MM.1S (cell line): Measurements from ENCODE around the gene GRB10.

Experiments used
- DNase-seq: peaks from one replicate; pipeline ENCODE4 v3.0.0-alpha.2; 2015
- H2AFZ ChIP-seq: fragments of 300-600 bp; sonication (generic); 2 replicates; pipeline ENCODE4 v1.6.0; 2016; ENCODE audit warnings: antibody characterized with exemption, low read length
- H3F3A ChIP-seq: fragments of 300-600 bp; sonication (generic); 2 replicates; pipeline ENCODE4 v1.6.1; 2016; ENCODE audit warnings: mild to moderate bottlenecking, antibody characterized with exemption, low read length, moderate library complexity, mixed read lengths; ENCODE audit not compliant: insufficient read depth
- H3K27ac ChIP-seq: fragments of 300-600 bp; sonication (generic); 2 replicates; pipeline ENCODE4 v1.5.1; 2016; ENCODE audit warnings: mild to moderate bottlenecking, low read length
- H3K27me3 ChIP-seq: fragments of 300-600 bp; sonication (generic); replicated peaks from 2 replicates; pipeline ENCODE4 v1.6.0; 2016; ENCODE audit warnings: low read length; ENCODE audit not compliant: insufficient read depth
- H3K36me3 ChIP-seq: fragments of 300-600 bp; sonication (generic); replicated peaks from 2 replicates; pipeline ENCODE4 v1.6.1; 2016; ENCODE audit warnings: mild to moderate bottlenecking, low read length, mixed read lengths; ENCODE audit not compliant: insufficient read depth
- H3K4me1 ChIP-seq: fragments of 300-600 bp; sonication (generic); 2 replicates; pipeline ENCODE4 v1.6.1; 2016; ENCODE audit warnings: low read length, mixed read lengths
- H3K4me2 ChIP-seq: fragments of 300-600 bp; sonication (generic); 2 replicates; pipeline ENCODE4 v1.6.0; 2016; ENCODE audit warnings: low read depth, low read length
- H3K4me3 ChIP-seq: fragments of 300-600 bp; sonication (generic); 2 replicates; pipeline ENCODE4 v1.5.1; 2016; ENCODE audit warnings: low read length, mixed read lengths
- H3K79me2 ChIP-seq: fragments of 300-600 bp; sonication (generic); 2 replicates; pipeline ENCODE4 v1.6.1; 2016; ENCODE audit warnings: mixed run types, low read length, mixed read lengths
- H3K9ac ChIP-seq: fragments of 300-600 bp; sonication (generic); 2 replicates; pipeline ENCODE4 v1.6.1; 2016; ENCODE audit warnings: low read length, mixed read lengths
- H3K9me2 ChIP-seq: fragments of 300-600 bp; sonication (generic); replicated peaks from 2 replicates; pipeline ENCODE4 v1.6.1; 2016; ENCODE audit warnings: mild to moderate bottlenecking, low read length, mixed read lengths; ENCODE audit not compliant: insufficient read depth
- H3K9me3 ChIP-seq: fragments of 300-600 bp; sonication (generic); replicated peaks from 2 replicates; pipeline ENCODE4 v1.6.1; 2016; ENCODE audit warnings: mild to moderate bottlenecking, low read length, mixed read lengths; ENCODE audit not compliant: insufficient read depth
- H4K20me1 ChIP-seq: fragments of 300-600 bp; sonication (generic); 2 replicates; pipeline ENCODE4 v1.6.1; 2016; ENCODE audit warnings: mild to moderate bottlenecking, low read length, moderate library complexity, mixed read lengths; ENCODE audit not compliant: insufficient read depth
- CTCF ChIP-seq: fragments of 300-600 bp; sonication (generic); IDR thresholded peaks from 2 replicates; pipeline ENCODE4 v1.5.1; 2016; ENCODE audit warnings: antibody characterized with exemption, low read length, mixed read lengths
- EZH2 ChIP-seq: fragments of 300-600 bp; sonication (generic); optimal IDR thresholded peaks from 2 replicates; pipeline ENCODE3; 2017; ENCODE audit warnings: low read depth, mild to moderate bottlenecking, antibody characterized with exemption, low read length, mixed read lengths
- EZH2phosphoT487 ChIP-seq: fragments of 300-600 bp; sonication (generic); IDR thresholded peaks from 2 replicates; pipeline ENCODE4 v1.6.1; 2018; ENCODE audit warnings: antibody characterized with exemption, low read length

The GRB10 gene

GRCh38 chr7:50591480-50592438 lies 190.9 kb downstream of the GRB10 start:
- no peak overlapping the region for H3K9ac ChIP-seq
- no peaks in the 10 kb centered on the region for H3K27me3 ChIP-seq
- H2AFZ ChIP-seq: no peak overlapping the region
- H3K9me3 ChIP-seq: no peaks in the 10 kb centered on the region
- no peak overlapping the region for H3K27ac ChIP-seq
- H3F3A ChIP-seq: no peaks in the 10 kb centered on the region; the same call in 1 of the 2 replicates
- no peak for DNase-seq
- H3K4me3 ChIP-seq: no peak overlapping the region
- TF ChIP-seq CTCF: no peak
- TF ChIP-seq EZH2: no peak
- no peak for TF ChIP-seq EZH2phosphoT487
- H3K79me2 ChIP-seq: no peaks in the 10 kb centered on the region
- no peak overlapping the region for H3K4me2 ChIP-seq
- no peaks in the 10 kb centered on the region for H3K36me3 ChIP-seq
- H3K4me1 ChIP-seq: peaks cover 11% of the 10 kb centered on the region; the same call in 1 of the 2 replicates
- no peaks in the 10 kb centered on the region for H4K20me1 ChIP-seq
- H3K9me2 ChIP-seq: no peaks in the 10 kb centered on the region

- Histone ChIP-seq H3K4me3 (no peak overlapping the region), H2AFZ (no peak overlapping the region), H3K27me3 (no peaks in the 10 kb centered on the region), H3K4me2 (no peak overlapping the region), H3K79me2 (no peaks in the 10 kb centered on the region), H3K9me3 (no peaks in the 10 kb centered on the region), H3K27ac (no peak overlapping the region), H3K36me3 (no peaks in the 10 kb centered on the region), H3K9ac (no peak overlapping the region), H3F3A (no peaks in the 10 kb centered on the region; the same call in 1 of the 2 replicates), H3K4me1 (peaks cover 11% of the 10 kb centered on the region; the same call in 1 of the 2 replicates), H4K20me1 (no peaks in the 10 kb centered on the region), H3K9me2 (no peaks in the 10 kb centered on the region)
- no peak for TF ChIP-seq EZH2phosphoT487
- no peak for TF ChIP-seq EZH2
- no peak for TF ChIP-seq CTCF
- no peak for DNase-seq
These were observed 191.6 kb downstream of the GRB10 start for GRCh38 chr7:50591098-50591479.

- no peak for DNase-seq
- H3K4me2 ChIP-seq: no peak overlapping the region
- no peak overlapping the region for H3K9ac ChIP-seq
- no peaks in the 10 kb centered on the region for H3K79me2 ChIP-seq
- no peak overlapping the region for H3K4me3 ChIP-seq
- no peaks in the 10 kb centered on the region for H4K20me1 ChIP-seq
- H3K36me3 ChIP-seq: no peaks in the 10 kb centered on the region
- H2AFZ ChIP-seq: no peak overlapping the region
- no peaks in the 10 kb centered on the region for H3K27me3 ChIP-seq
- TF ChIP-seq CTCF: no peak
- TF ChIP-seq EZH2phosphoT487: no peak
- TF ChIP-seq EZH2: no peak
- H3K9me3 ChIP-seq: no peaks in the 10 kb centered on the region
- no peak overlapping the region for H3K27ac ChIP-seq
- H3K4me1 ChIP-seq: peaks cover 11% of the 10 kb centered on the region; the same call in 1 of the 2 replicates
- H3K9me2 ChIP-seq: no peaks in the 10 kb centered on the region
- H3F3A ChIP-seq: no peaks in the 10 kb centered on the region
These were observed 192.2 kb downstream of the GRB10 start for GRCh38 chr7:50590535-50590934.
